Keratinocyte (primary cell): ENCODE data around the gene ZMYM1.

Experiments
- CTCF ChIP-seq, 3 experiments: IDR thresholded peaks in 1 of 3; conservative IDR thresholded peaks in 1 of 3; optimal IDR thresholded peaks in 1 of 3; 2 replicates in 2 of 3; 3 replicates in 1 of 3; pipeline versions ENCODE3 to v1.5.1; 2011; ENCODE audit warnings: low read length in 3 of 3, mild to moderate bottlenecking in 3 of 3, moderate library complexity in 2 of 3, control low read depth in 1 of 3, inconsistent platforms in 1 of 3; ENCODE audit not compliant: insufficient read depth in 2 of 3; ENCODE audit errors: extremely low read depth in 1 of 3
- EZH2 ChIP-seq: IDR thresholded peaks from one replicate; pipeline ENCODE4 v1.6.1; 2012; ENCODE audit warnings: inconsistent platforms, mild to moderate bottlenecking, low read length, moderate library complexity

- TF ChIP-seq EZH2 (no peak), CTCF (optimal IDR thresholded peaks at IDR 0.05 in 1 of 3, IDR thresholded peaks at IDR 0.05 in 1 of 3, conservative IDR thresholded peaks at IDR 0.05 in 1 of 3; ENCODE audit: extremely low read depth in 1 of 3, insufficient read depth in 2 of 3, low read length in 3 of 3) (no peak)
Measured at GRCh38 chr1:35151220-35151619, 72.0 kb downstream of the ZMYM1 start.
